CD8-positive, alpha-beta memory T cell (primary cell): Measurements from ENCODE around the gene MS4A6A. TPM values are rescaled to one million over a fixed set of nuclear protein-coding genes. Genes with fewer than 3 reads are reported as not detected.
A peak's percentile ranks its signal among the peaks of the same experiment; 100 is the strongest.
"Not testable (repeated sequence)": the region's sequence is repeated elsewhere in the genome, so short reads cannot be mapped to it uniquely, and the experiment has no call there.

Experiments used
- CTCF ChIA-PET: fragments of 350-600 bp; sonication (Branson Sonifier 250); formaldehyde crosslinking; loops from one replicate; lab custom pipeline; 2021; ENCODE audit warnings: antibody characterized with exemption; lab: Charles Lee
- POLR2A ChIA-PET: fragments of 350-600 bp; sonication (Branson Sonifier 250); formaldehyde crosslinking; loops from one replicate; lab custom pipeline; 2021; ENCODE audit warnings: antibody characterized with exemption; lab: Charles Lee
- DNase-seq, 5 donors: peaks; one replicate each; pipeline versions ENCODE4 v3.0.0 to v3.0.0-alpha.2; 2020 to 2022; ENCODE audit warnings: mixed read lengths in 1 of 5
- H3K27ac ChIP-seq: one replicate; pipeline ENCODE4 v1.7.0; 2013; ENCODE audit warnings: low read depth, mild to moderate bottlenecking, low read length, moderate library complexity
- H3K27me3 ChIP-seq: 2 replicates; pipeline ENCODE4 v1.7.0; 2013; ENCODE audit warnings: low read length, mild to moderate bottlenecking; ENCODE audit not compliant: insufficient read depth, poor library complexity, severe bottlenecking
- H3K36me3 ChIP-seq: 2 replicates; pipeline ENCODE4 v1.7.0; 2013; ENCODE audit warnings: mild to moderate bottlenecking, low read length, moderate library complexity; ENCODE audit not compliant: insufficient read depth
- H3K4me1 ChIP-seq: 2 replicates; pipeline ENCODE4 v1.7.0; 2013; ENCODE audit warnings: mild to moderate bottlenecking, low read length, moderate library complexity; ENCODE audit not compliant: insufficient read depth
- H3K4me3 ChIP-seq: 2 replicates; pipeline ENCODE4 v1.7.0; 2013; ENCODE audit warnings: mild to moderate bottlenecking, low read length
- H3K9me3 ChIP-seq: 2 replicates; pipeline ENCODE4 v1.7.0; 2013; ENCODE audit warnings: mild to moderate bottlenecking, low read length
- H3K27ac Mint-ChIP-seq, 8 donors: one replicate each; pipeline ENCODE4 v1.8.0; 2020 to 2021; ENCODE audit warnings: mixed read lengths in 8 of 8, mild to moderate bottlenecking in 6 of 8, inconsistent platforms in 3 of 8, moderate library complexity in 3 of 8
- H3K27me3 Mint-ChIP-seq, 2 donors: one replicate each; pipeline ENCODE4 v1.8.0; 2020 to 2021; ENCODE audit warnings: mixed read lengths in 2 of 2, mild to moderate bottlenecking in 1 of 2, moderate library complexity in 1 of 2
- H3K36me3 Mint-ChIP-seq, 3 donors: one replicate each; pipeline ENCODE4 v1.8.0; 2020 to 2021; ENCODE audit warnings: mixed read lengths in 3 of 3, inconsistent platforms in 1 of 3, mild to moderate bottlenecking in 1 of 3
- H3K4me1 Mint-ChIP-seq, 3 donors: one replicate each; pipeline ENCODE4 v1.8.0; 2020 to 2021; ENCODE audit warnings: mixed read lengths in 3 of 3, inconsistent platforms in 1 of 3, mild to moderate bottlenecking in 1 of 3
- H3K4me3 Mint-ChIP-seq, 7 donors: one replicate each; pipeline ENCODE4 v1.8.0; 2020 to 2021; ENCODE audit warnings: mixed read lengths in 7 of 7, mild to moderate bottlenecking in 6 of 7, moderate library complexity in 4 of 7, inconsistent platforms in 2 of 7
- H3K9me3 Mint-ChIP-seq, 5 donors: one replicate each; pipeline ENCODE4 v1.8.0; 2020 to 2022; ENCODE audit warnings: mixed read lengths in 5 of 5, mild to moderate bottlenecking in 3 of 5, moderate library complexity in 2 of 5, inconsistent platforms in 1 of 5
- polyA plus RNA-seq: library from polyadenylated mRNA; unstranded; fragments of 300-500 nt; fragmentation: Illumina TruSeq; gene quantifications from one replicate; pipeline ENCODE4 v1.2.3, GENCODE V29; 2021
- total RNA-seq, 2 experiments: library from RNA; stranded (reverse); gene quantifications; one replicate each; pipeline ENCODE4 v1.2.3, GENCODE V29; 2021

Gene MS4A6A
- total and polyA plus RNA-seq, 3 experiments from 2014 or later = 0.97 to 1.6 (median 1.6) TPM

- H3K36me3 Mint-ChIP-seq = peaks cover 0 to 7% (median 0%) of the 10 kb centered on the region in 3 donors
- Histone ChIP-seq H3K27ac (no peak overlapping the region), H3K36me3 (no peaks in the 10 kb centered on the region), H3K4me3 (no peak overlapping the region), H3K4me1 (no peaks in the 10 kb centered on the region), H3K27me3 (no peaks in the 10 kb centered on the region), H3K9me3 (no peaks in the 10 kb centered on the region)
- H3K9me3 Mint-ChIP-seq = peaks cover 0 to 8% (median 4%) of the 10 kb centered on the region in 5 donors
- ChIA-PET POLR2A (no interaction called here), CTCF (no interaction called here)
- H3K4me3 Mint-ChIP-seq = no peak overlapping the region
- peaks cover 11 to 24% of the 10 kb centered on the region in 2 donors for H3K27me3 Mint-ChIP-seq
- H3K4me1 Mint-ChIP-seq = no peaks in the 10 kb centered on the region
- no peak overlapping the region for H3K27ac Mint-ChIP-seq
- no peak for DNase-seq
Observed at GRCh38 chr11:60133917-60134316, 49.0 kb downstream of the MS4A6A start.

- no peaks in the 10 kb centered on the region for H3K36me3 ChIP-seq
- no peaks in the 10 kb centered on the region for H3K27me3 ChIP-seq
- no peak overlapping the region for H3K4me3 ChIP-seq
- peaks cover 11 to 25% of the 10 kb centered on the region in 2 donors for H3K27me3 Mint-ChIP-seq
- POLR2A ChIA-PET = no interaction called here
- H3K9me3 ChIP-seq = no peaks in the 10 kb centered on the region
- H3K36me3 Mint-ChIP-seq = peaks cover 0 to 7% (median 0%) of the 10 kb centered on the region in 3 donors
- no peak overlapping the region for H3K27ac Mint-ChIP-seq
- no peaks in the 10 kb centered on the region for H3K4me1 ChIP-seq
- peaks cover 0 to 8% (median 4%) of the 10 kb centered on the region in 5 donors for H3K9me3 Mint-ChIP-seq
- no peak for DNase-seq
- no peaks in the 10 kb centered on the region for H3K4me1 Mint-ChIP-seq
- no peak overlapping the region for H3K27ac ChIP-seq
- no peak overlapping the region for H3K4me3 Mint-ChIP-seq
- CTCF ChIA-PET = no interaction called here
Observed at GRCh38 chr11:60131912-60132311, 51.0 kb downstream of the MS4A6A start.

GRCh38 chr11:60130496-60130895 is 52.4 kb downstream of the MS4A6A start:
- Mint-ChIP-seq H3K27me3 (peaks cover 10 to 20% of the 10 kb centered on the region in 2 donors), H3K4me1 (no peaks in the 10 kb centered on the region), H3K36me3 (peaks cover 0 to 7% (median 0%) of the 10 kb centered on the region in 3 donors), H3K4me3 (no peak overlapping the region), H3K27ac (no peak overlapping the region), H3K9me3 (peaks cover 0 to 5% (median 0%) of the 10 kb centered on the region in 5 donors)
- Histone ChIP-seq H3K36me3 (no peaks in the 10 kb centered on the region), H3K9me3 (no peaks in the 10 kb centered on the region), H3K27me3 (no peaks in the 10 kb centered on the region), H3K4me1 (no peaks in the 10 kb centered on the region), H3K27ac (no peak overlapping the region), H3K4me3 (no peak overlapping the region)
- DNase-seq = peak in 1 of 5 donors; percentile 1
- ChIA-PET CTCF (no interaction called here), POLR2A (no interaction called here)

- Mint-ChIP-seq H3K36me3 (peaks cover 0 to 7% (median 0%) of the 10 kb centered on the region in 3 donors), H3K9me3 (peaks cover 0 to 5% (median 0%) of the 10 kb centered on the region in 5 donors), H3K27me3 (peaks cover 10 to 20% of the 10 kb centered on the region in 2 donors), H3K4me1 (no peaks in the 10 kb centered on the region), H3K4me3 (no peak overlapping the region), H3K27ac (no peak overlapping the region)
- Histone ChIP-seq H3K27me3 (no peaks in the 10 kb centered on the region), H3K9me3 (no peaks in the 10 kb centered on the region), H3K36me3 (no peaks in the 10 kb centered on the region), H3K4me1 (no peaks in the 10 kb centered on the region), H3K4me3 (no peak overlapping the region), H3K27ac (no peak overlapping the region)
- ChIA-PET POLR2A (no interaction called here), CTCF (no interaction called here)
- no peak for DNase-seq
Observed at GRCh38 chr11:60129853-60130252, 53.0 kb downstream of the MS4A6A start.

- H3K27ac Mint-ChIP-seq, H3K4me1 ChIP-seq, H3K4me3 Mint-ChIP-seq, CTCF ChIA-PET, H3K4me1 Mint-ChIP-seq, H3K36me3 Mint-ChIP-seq, H3K4me3 ChIP-seq, POLR2A ChIA-PET, H3K9me3 Mint-ChIP-seq, H3K9me3 ChIP-seq, DNase-seq, H3K36me3 ChIP-seq, H3K27ac ChIP-seq, H3K27me3 ChIP-seq: not testable (repeated sequence)
- peaks cover 6 to 11% of the 10 kb centered on the region in 2 donors for H3K27me3 Mint-ChIP-seq
Observed at GRCh38 chr11:60128866-60129265, 54.0 kb downstream of the MS4A6A start.

- H3K27me3 ChIP-seq = no peaks in the 10 kb centered on the region
- H3K4me1 Mint-ChIP-seq = no peaks in the 10 kb centered on the region
- no peaks in the 10 kb centered on the region for H3K4me1 ChIP-seq
- H3K9me3 Mint-ChIP-seq = peaks cover 0 to 2% (median 0%) of the 10 kb centered on the region in 5 donors
- POLR2A ChIA-PET = no interaction called here
- H3K27me3 Mint-ChIP-seq = peaks cover 2 to 8% of the 10 kb centered on the region in 2 donors
- DNase-seq = no peak
- no peaks in the 10 kb centered on the region for H3K36me3 ChIP-seq
- CTCF ChIA-PET = no interaction called here
- H3K4me3 Mint-ChIP-seq = no peak overlapping the region
- H3K36me3 Mint-ChIP-seq = peaks cover 0 to 3% (median 0%) of the 10 kb centered on the region in 3 donors
- no peak overlapping the region for H3K27ac Mint-ChIP-seq
- H3K4me3 ChIP-seq = no peak overlapping the region
- H3K27ac ChIP-seq = no peak overlapping the region
- no peaks in the 10 kb centered on the region for H3K9me3 ChIP-seq
Observed at GRCh38 chr11:60128376-60128775, 54.5 kb downstream of the MS4A6A start.

- peak overlapping the region; percentile 17 for H3K27ac ChIP-seq
- no peaks in the 10 kb centered on the region for H3K9me3 Mint-ChIP-seq
- ChIA-PET POLR2A (no interaction called here), CTCF (no interaction called here)
- no peak for DNase-seq
- H3K4me3 Mint-ChIP-seq = no peak overlapping the region
- no peaks in the 10 kb centered on the region for H3K36me3 ChIP-seq
- no peak overlapping the region for H3K4me3 ChIP-seq
- H3K9me3 ChIP-seq = no peaks in the 10 kb centered on the region
- no peaks in the 10 kb centered on the region for H3K36me3 Mint-ChIP-seq
- H3K4me1 Mint-ChIP-seq = no peaks in the 10 kb centered on the region
- no peak overlapping the region for H3K27ac Mint-ChIP-seq
- peaks cover 0 to 14% of the 10 kb centered on the region in 2 donors for H3K27me3 Mint-ChIP-seq
- no peaks in the 10 kb centered on the region for H3K4me1 ChIP-seq
- no peaks in the 10 kb centered on the region for H3K27me3 ChIP-seq
Observed at GRCh38 chr11:60127311-60127811, 55.5 kb downstream of the MS4A6A start.

- H3K4me3 Mint-ChIP-seq = no peak overlapping the region
- H3K27ac Mint-ChIP-seq = no peak overlapping the region
- Histone ChIP-seq H3K27me3 (no peaks in the 10 kb centered on the region), H3K9me3 (no peaks in the 10 kb centered on the region), H3K27ac (no peak overlapping the region), H3K4me3 (no peak overlapping the region), H3K4me1 (no peaks in the 10 kb centered on the region), H3K36me3 (no peaks in the 10 kb centered on the region)
- no peaks in the 10 kb centered on the region for H3K36me3 Mint-ChIP-seq
- ChIA-PET CTCF (no interaction called here), POLR2A (no interaction called here)
- no peaks in the 10 kb centered on the region for H3K4me1 Mint-ChIP-seq
- no peak for DNase-seq
- H3K27me3 Mint-ChIP-seq = peaks cover 0 to 12% of the 10 kb centered on the region in 2 donors
- H3K9me3 Mint-ChIP-seq = no peaks in the 10 kb centered on the region
Observed at GRCh38 chr11:60125956-60126585, 56.8 kb downstream of the MS4A6A start.
